ENCODE results near the gene ARHGAP18.

- TF ChIP-seq POLR2A (IDR thresholded peaks at IDR 0.05; ENCODE audit: low read length) (no peak), GATA1 (IDR thresholded peaks at IDR 0.05; ENCODE audit: low read depth, low read length) (no peak)
Observed at GRCh38 chr6:129719692-129720091, 9.7 kb upstream of the ARHGAP18 start.
